ENCODE measurements around the gene TSKU.
"Not testable (repeated sequence)": the region's sequence is repeated elsewhere in the genome, so short reads cannot be mapped to it uniquely, and the experiment has no call there.

The TSKU gene

GRCh38 chr11:76803811-76804600 lies 20.9 kb downstream of the TSKU start:
- no peak for DNase-seq

DNA sequence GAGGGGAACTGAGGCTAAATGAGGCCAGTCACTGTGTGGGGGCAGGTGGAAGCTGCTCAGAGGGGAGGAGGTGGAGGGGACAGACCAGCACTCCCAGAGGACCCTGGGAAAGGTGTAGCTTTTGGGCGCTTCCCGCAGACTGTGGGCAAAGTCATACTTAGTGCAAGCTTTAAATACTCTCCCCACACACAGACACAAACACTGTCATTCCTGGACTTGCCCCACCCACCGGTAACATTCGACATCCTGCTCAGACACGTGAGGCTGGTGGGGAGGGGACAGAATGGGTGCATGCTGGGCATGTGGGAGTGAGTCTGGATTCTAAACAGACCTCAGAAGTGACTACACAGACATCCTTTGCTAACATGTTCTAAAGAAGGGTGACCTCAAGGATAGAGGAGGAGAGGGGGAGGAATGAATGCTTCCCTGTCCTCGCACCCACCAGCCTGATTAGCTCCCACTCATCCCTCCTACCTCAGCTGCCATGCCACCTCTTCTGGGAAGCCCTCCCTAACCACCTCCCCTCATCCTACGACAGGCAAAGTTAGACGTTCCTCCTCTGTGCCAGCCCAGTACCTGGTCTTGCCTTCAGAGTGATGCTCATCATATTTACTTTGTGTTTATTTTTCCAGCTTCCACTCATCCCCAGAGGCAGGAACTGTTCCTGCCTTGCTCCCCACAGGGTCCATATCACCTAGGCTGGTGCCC lies 22.2 kb downstream of the TSKU start:
- DNase-seq: no peak

- DNase-seq: no peak
Measured at GRCh38 chr11:76806131-76806530, 23.0 kb downstream of the TSKU start.

- no peak for DNase-seq
Measured at GRCh38 chr11:76806608-76807205, 23.6 kb downstream of the TSKU start.

DNA sequence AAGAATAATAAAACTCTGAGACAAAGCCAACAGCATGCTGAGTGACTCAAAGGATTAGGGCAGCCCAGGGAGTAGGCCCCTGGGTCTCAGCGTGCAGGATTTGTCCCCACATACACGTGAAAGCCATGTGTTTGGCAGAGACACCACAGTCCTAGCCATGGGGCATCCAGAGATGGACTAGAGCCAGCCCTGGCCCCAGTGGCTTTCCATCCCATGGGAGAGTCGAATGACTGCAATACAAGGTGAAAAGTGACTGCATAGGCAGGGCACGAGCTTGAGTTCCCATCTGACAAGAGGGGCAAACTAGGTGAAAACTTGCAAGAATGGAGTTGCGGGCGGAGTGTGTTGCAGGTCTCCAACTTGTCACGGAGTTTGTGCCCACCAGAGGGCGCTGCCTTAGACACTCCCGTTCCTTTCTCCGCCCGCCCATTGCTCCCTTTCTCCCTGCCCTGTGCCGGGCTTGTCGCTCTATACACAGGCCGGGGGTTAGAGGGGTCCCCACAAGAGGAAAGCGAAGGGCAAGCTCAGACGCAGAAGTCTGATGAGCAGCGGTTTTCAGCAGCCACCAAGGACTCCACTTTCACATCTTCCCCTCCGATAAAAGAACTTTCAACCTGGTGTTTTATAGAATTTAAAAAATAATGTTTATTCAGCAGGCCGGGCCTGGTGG lies 24.2 kb downstream of the TSKU start:
- DNase-seq: peak; percentile 49

- no peak for DNase-seq
Measured at GRCh38 chr11:76808171-76808570, 25.0 kb downstream of the TSKU start.

DNA sequence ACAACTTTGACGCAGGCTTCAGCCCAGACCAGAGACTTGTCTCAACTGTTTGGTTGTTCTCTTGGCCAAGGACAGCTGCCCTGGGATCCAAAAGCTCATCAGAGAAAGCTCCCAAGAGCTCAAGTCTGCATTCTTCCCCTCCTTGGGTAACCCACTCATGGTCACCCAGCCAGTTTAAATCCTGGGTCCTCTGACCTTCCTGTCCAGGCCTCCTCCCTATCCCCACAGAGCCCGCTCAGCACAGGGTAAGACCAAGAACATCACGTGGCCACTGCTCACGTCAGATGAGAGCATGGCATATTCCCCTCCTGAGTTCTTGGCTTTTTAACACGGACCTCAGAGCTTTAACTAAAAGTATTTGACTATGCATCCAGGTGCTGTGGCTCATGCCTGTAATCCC lies 25.8 kb downstream of the TSKU start:
- DNase-seq: no peak

GRCh38 chr11:76810151-76810853 lies 27.1 kb downstream of the TSKU start:
- DNase-seq: no peak

GRCh38 chr11:76811259-76811658 lies 28.1 kb downstream of the TSKU start:
- no peak for DNase-seq

- no peak for DNase-seq
Measured at GRCh38 chr11:76814414-76814813, 31.3 kb downstream of the TSKU start.

DNA sequence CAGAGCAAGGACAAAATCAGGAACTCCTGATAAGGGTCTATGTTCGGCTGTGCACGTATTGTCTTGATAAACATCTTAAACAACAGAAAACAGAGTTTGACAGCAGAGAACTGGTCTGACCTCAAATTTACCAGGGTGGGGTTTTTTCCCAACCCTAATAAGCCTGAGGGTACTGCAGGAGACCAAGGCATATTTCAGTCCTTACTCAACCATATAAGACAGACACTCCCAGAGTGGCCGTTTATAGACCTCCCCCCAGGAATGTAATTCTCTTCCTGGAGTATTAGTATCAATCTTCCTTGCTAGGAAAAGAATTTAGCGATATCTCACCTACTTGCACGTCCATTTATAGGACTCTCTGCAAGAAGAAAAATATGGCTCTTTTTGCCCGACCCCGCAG lies 32.5 kb downstream of the TSKU start:
- DNase-seq: not testable (repeated sequence)

DNA sequence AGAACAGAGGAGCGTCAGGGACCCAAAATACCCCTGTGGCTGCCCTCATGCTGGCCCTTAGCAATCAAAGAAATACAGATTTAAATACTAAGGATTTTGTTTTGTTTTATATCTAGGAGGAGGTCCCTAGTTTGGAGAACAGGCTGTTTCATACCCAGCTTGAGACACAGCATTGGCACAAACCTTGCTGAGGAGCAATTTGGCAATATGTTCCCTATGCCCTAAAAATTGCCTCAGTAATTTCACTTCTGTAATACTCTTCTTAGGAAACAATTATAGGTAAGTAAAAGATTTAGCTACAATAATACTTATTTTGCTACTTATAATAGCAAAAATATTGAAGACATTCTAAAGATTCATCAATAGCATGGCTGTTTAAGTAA lies 37.0 kb downstream of the TSKU start:
- DNase-seq: no peak

- DNase-seq: not testable (repeated sequence)
Measured at GRCh38 chr11:76821396-76821795, 38.2 kb downstream of the TSKU start.

DNA sequence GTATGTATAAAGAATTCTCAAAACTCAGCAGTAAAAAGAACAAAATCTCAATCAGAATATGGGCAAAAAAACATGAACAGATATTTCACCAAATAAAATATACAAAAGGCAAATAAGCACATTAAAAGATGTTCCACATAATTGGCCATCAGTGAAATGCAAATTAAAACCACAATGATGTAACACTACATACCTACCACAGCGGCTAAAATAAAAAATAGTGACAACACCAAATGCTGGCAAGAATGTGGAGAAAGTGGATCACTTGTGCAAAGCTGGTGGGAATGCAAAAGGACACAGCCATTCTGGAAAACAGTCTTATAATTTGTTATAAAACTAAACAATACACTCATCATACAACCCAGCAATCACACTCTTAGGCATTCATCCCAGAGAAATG lies 39.2 kb downstream of the TSKU start:
- DNase-seq: no peak

DNA sequence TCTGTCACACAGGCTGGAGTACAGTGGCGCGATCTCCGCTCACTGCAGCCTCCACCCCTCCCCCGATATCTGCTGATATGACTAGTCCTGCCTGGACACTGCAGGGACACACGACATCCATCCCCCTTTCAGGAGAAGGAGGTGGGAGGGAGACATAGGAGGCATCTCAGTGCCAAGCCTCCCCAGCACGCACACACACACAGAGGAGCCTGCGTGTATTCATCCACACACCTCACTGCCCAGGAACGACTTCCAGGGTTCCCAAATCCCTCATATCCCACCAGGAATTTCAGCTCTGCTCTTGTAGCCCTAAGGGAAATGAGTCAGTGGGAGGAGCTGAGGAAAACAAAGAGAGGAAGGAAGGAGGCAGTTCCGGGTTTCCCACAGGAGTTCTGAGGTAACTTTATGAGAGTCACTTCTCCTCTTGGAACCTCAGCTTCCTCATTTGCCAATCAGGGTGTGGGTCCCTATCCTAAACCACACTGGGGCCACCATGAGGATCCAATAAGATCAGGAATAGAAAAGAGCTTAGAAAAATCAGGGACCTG lies 40.4 kb downstream of the TSKU start:
- DNase-seq: no peak

DNA sequence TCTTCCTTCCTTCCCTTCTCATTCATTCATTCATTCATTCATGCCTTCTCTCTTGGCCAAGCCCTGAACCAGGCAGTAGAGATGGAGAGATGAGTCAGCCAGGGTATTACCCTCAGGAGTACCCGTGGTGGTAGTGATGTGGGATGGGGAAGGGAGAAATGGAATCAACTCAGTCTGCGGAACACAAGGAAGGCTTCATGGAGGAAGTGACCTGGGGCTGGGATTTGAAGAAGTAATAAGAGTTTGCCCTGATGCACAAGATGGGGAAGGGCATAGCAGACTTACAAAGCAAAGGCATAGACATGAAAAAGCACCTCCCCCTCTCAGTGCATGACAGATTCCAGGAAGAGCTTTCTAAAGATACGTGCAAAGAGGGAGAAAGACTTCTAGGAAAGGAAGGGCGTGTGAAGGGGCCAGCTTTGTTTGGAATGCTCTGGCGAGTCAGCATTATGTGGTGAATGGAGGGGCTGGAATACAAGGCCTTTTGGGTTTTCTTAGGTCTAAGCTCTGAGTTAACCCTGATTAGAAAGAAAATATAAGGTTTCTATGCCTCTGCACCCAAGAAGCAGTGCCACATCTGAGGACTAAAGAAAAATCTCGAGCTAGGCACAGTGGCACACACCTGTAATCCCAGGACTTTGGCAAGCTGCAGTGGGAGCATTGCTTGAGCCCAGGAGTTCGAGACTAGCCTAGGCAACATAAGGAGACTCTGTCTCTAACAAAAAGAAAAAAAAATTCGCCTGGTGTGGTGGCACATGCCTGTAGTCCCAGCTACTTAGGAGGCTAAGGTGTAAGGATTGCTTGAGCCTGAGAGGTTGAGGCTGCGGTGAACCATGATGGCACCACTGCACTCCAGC lies 41.2 kb downstream of the TSKU start:
- DNase-seq: no peak

GRCh38 chr11:76824980-76825725 lies 42.0 kb downstream of the TSKU start:
- no peak for DNase-seq

DNA sequence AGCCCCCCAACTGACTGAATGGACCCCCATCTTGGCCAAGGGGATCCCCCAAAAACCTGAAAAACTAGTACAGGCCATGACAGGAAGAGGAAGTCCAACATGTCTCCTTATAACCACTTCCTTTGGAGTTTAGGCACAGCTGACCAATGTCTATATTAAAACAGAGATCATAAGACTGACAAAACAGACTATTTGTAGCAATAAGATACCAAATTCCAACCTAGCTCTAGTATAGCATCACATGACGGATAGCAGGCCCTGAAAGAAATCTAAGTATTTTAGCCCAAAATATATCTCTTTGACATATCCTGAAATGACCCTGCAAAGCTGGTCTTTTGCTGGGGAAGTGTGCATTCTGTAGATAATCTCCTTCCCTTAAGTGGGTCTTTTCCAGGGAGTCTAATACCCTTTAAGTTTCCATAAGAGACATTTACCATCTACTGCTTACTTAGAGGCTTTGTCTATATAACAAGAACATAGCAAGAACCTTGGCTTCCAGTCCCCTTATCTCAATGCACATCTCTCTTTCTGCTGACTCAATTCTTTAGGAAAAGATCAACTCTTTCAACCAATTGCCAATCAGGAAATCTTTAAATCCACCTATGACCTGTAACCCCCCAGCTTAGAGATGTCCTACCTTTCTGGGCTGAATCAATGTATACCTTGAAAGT lies 42.7 kb downstream of the TSKU start:
- no peak for DNase-seq

- DNase-seq: not testable (repeated sequence)
Measured at GRCh38 chr11:76826508-76826907, 43.4 kb downstream of the TSKU start.

GRCh38 chr11:76827005-76827404 lies 43.8 kb downstream of the TSKU start:
- not testable (repeated sequence) for DNase-seq

Measured in CD4-positive, alpha-beta T cell treated with Interferon gamma for 1 hour (primary cell).